GM12878 (cell line): Measurements from ENCODE around the gene IL10. TPM values are rescaled to one million over a fixed set of nuclear protein-coding genes. Genes with fewer than 3 reads are reported as not detected.

Experiments used
- ATAC-seq: fragments of 200-7000 bp; cut with Tn5 transposase; 3 replicates; pipeline ENCODE4 v1.9.1; 2020; ENCODE audit warnings: mild to moderate bottlenecking, moderate library complexity
- BruUV-seq: library from RNA; stranded (reverse); fragments of 400-500 nt; replicated peaks from 2 replicates; lab custom pipeline; 2021; lab: Mats Ljungman, UMichigan
- CTCF ChIA-PET: fragments of 300-600 bp; sonication (Branson Sonifier 250); formaldehyde crosslinking; extraction: SDS; loops from one replicate; lab custom pipeline; 2021; ENCODE audit warnings: inconsistent platforms; lab: Yijun Ruan, JAX
- POLR2A ChIA-PET: fragments of 350-600 bp; formaldehyde crosslinking; extraction: SDS; loops from one replicate; lab custom pipeline; 2021; ENCODE audit warnings: inconsistent platforms; lab: Charles Lee
- RAD21 ChIA-PET: fragments of 300-600 bp; sonication (Branson Sonifier 250); formaldehyde crosslinking; loops from one replicate; lab custom pipeline; 2023; ENCODE audit warnings: antibody characterized with exemption; ENCODE audit not compliant: unreplicated experiment; lab: Charles Lee
- SMC1A ChIA-PET: fragments of 300-600 bp; sonication (Branson Sonifier 250); formaldehyde crosslinking; loops from one replicate; lab custom pipeline; 2023; ENCODE audit not compliant: unreplicated experiment, uncharacterized antibody; lab: Charles Lee
- DNase-seq: peaks from one replicate; pipeline ENCODE4 v3.0.0-alpha.2; 2011; ENCODE audit warnings: low read depth, low spot score
- FAIRE-seq: peaks from 3 replicates; lab custom pipeline; 2011; peaks lifted over from hg19 to GRCh38; lab: Jason Lieb, UNC
- H2AFZ ChIP-seq: 2 replicates; pipeline ENCODE4 v1.6.0; 2011; ENCODE audit warnings: low read depth, low read length, control low read depth; ENCODE audit not compliant: control insufficient read depth
- H3K27ac ChIP-seq: 2 replicates; pipeline ENCODE4 v1.5.1; 2011; ENCODE audit warnings: control low read depth; ENCODE audit not compliant: control insufficient read depth, insufficient read depth
- H3K27me3 ChIP-seq, 2 experiments: replicated peaks in 1 of 2; 2 replicates each; pipeline versions ENCODE4 v1.6.0 to v1.6.1; 2011; ENCODE audit warnings: low read length in 1 of 2; ENCODE audit not compliant: control insufficient read depth in 2 of 2, insufficient read depth in 2 of 2
- H3K36me3 ChIP-seq, 2 experiments: 2 replicates each; pipeline ENCODE4 v1.5.1; 2011; ENCODE audit warnings: low read length in 1 of 2; ENCODE audit not compliant: control insufficient read depth in 2 of 2, insufficient read depth in 2 of 2
- H3K4me1 ChIP-seq: 2 replicates; pipeline ENCODE4 v1.6.1; 2011; ENCODE audit warnings: mild to moderate bottlenecking, low read length, moderate library complexity, mixed read lengths; ENCODE audit not compliant: control insufficient read depth, insufficient read depth
- H3K4me2 ChIP-seq: 2 replicates; pipeline ENCODE4 v1.6.0; 2011; ENCODE audit warnings: control low read depth; ENCODE audit not compliant: control insufficient read depth, insufficient read depth
- H3K4me3 ChIP-seq: fragments of 200-600 bp; sonication (generic); 2 replicates; pipeline ENCODE4 v1.5.1; 2016
- H3K79me2 ChIP-seq: 2 replicates; pipeline ENCODE4 v1.6.0; 2011; ENCODE audit warnings: low read length; ENCODE audit not compliant: control insufficient read depth, insufficient read depth
- H3K9ac ChIP-seq: 2 replicates; pipeline ENCODE4 v1.8.0; 2011; ENCODE audit warnings: low read length, control low read depth, mixed read lengths; ENCODE audit not compliant: control insufficient read depth, insufficient read depth
- H3K9me3 ChIP-seq: replicated peaks from 3 replicates; pipeline ENCODE4 v1.5.1; 2011; ENCODE audit warnings: mild to moderate bottlenecking, low read length; ENCODE audit not compliant: control insufficient read depth, insufficient read depth
- H4K20me1 ChIP-seq: 2 replicates; pipeline ENCODE4 v1.6.0; 2011; ENCODE audit not compliant: control insufficient read depth, insufficient read depth
- CREM ChIP-seq: IDR thresholded peaks from 2 replicates; pipeline ENCODE4 v1.6.1; 2014; ENCODE audit warnings: antibody characterized with exemption, low read depth
- FOXK2 ChIP-seq: fragments of 450-650 bp; IDR thresholded peaks from 2 replicates; pipeline ENCODE4 v1.6.1; 2017; ENCODE audit warnings: mild to moderate bottlenecking, moderate library complexity
- NFYB ChIP-seq: IDR thresholded peaks from 2 replicates; pipeline ENCODE4 v1.6.1; 2011; ENCODE audit warnings: low read depth, mild to moderate bottlenecking, low read length, improper control_type of control experiment, moderate library complexity; ENCODE audit not compliant: insufficient read depth
- POLR2A ChIP-seq: IDR thresholded peaks from 2 replicates; pipeline ENCODE4 v1.6.1; 2011; ENCODE audit warnings: low read depth, mild to moderate bottlenecking, low read length
- POLR2AphosphoS2 ChIP-seq: IDR thresholded peaks from 2 replicates; pipeline ENCODE4 v1.6.1; 2011; ENCODE audit warnings: low read depth, mild to moderate bottlenecking, low read length, improper control_type of control experiment, moderate library complexity
- SPI1 ChIP-seq: IDR thresholded peaks from 2 replicates; pipeline ENCODE4 v1.6.1; 2011; ENCODE audit warnings: low read depth, mild to moderate bottlenecking, low read length, moderate library complexity, borderline replicate concordance; ENCODE audit not compliant: insufficient read depth
- SREBF1 ChIP-seq: IDR thresholded peaks from 2 replicates; pipeline ENCODE4 v1.6.1; 2012; ENCODE audit warnings: mild to moderate bottlenecking, low read length
- ZNF207 ChIP-seq: fragments of 450-650 bp; IDR thresholded peaks from 2 replicates; pipeline ENCODE4 v1.6.1; 2014; ENCODE audit warnings: antibody characterized with exemption, mild to moderate bottlenecking, borderline replicate concordance
- WGBS: methylation state at CpG from one replicate; pipeline ENCODE4 v1.1.6; 2016; ENCODE audit warnings: low lambda C conversion rate; ENCODE audit not compliant: insufficient replicate concordance, insufficient coverage; ENCODE audit errors: missing lambda C conversion rate; 5-methylcytosine and 5-hydroxymethylcytosine counted together
- in situ Hi-C: fragments of 300-500 bp; cut with MboI; formaldehyde crosslinking; loops from 9 replicates; pipeline ENCODE4 v1.14.3; 2018; ENCODE audit warnings: mixed read lengths
- intact Hi-C: fragments of 100-400 bp; cut with micrococcal nuclease; formaldehyde crosslinking; loops from one replicate; pipeline ENCODE4 v1.14.2; 2022; ENCODE audit not compliant: unreplicated experiment
- polyA plus RNA-seq, 11 experiments: library from polyadenylated mRNA; depleted of rRNA in 4 of 11; unstranded in 6 of 11; stranded (reverse) in 5 of 11; fragments of >200 nt; fragmentation: Nextera tagmentation in 4 of 11; fragmentation: Illumina TruSeq in 1 of 11; extraction: Ambion mirVana in 4 of 11; extraction: Trizol in 1 of 11; gene quantifications; 1 replicate in 1 of 11; 2 replicates in 10 of 11; pipeline versions ENCODE4 v1.2.1 to v1.2.3, GENCODE V29; 2011 to 2016; ENCODE audit warnings: inconsistent platforms in 2 of 11, missing spikeins in 2 of 11, low read depth in 1 of 11
- total RNA-seq, 4 experiments: library from RNA; depleted of rRNA in 3 of 4; stranded (reverse); fragments of >200 nt in 3 of 4; fragmentation: Illumina TruSeq in 1 of 4; extraction: Trizol in 1 of 4; gene quantifications; 2 replicates each; pipeline versions ENCODE4 v1.2.1 to v1.2.3, GENCODE V29; 2013 to 2021

The IL10 gene
- total and polyA plus RNA-seq, 10 of the 15 experiments (the other 5 are each of a cell fraction or from before 2014, with no cell fraction given) = 0.34 to 5.0 (median 1.1) TPM

DNA sequence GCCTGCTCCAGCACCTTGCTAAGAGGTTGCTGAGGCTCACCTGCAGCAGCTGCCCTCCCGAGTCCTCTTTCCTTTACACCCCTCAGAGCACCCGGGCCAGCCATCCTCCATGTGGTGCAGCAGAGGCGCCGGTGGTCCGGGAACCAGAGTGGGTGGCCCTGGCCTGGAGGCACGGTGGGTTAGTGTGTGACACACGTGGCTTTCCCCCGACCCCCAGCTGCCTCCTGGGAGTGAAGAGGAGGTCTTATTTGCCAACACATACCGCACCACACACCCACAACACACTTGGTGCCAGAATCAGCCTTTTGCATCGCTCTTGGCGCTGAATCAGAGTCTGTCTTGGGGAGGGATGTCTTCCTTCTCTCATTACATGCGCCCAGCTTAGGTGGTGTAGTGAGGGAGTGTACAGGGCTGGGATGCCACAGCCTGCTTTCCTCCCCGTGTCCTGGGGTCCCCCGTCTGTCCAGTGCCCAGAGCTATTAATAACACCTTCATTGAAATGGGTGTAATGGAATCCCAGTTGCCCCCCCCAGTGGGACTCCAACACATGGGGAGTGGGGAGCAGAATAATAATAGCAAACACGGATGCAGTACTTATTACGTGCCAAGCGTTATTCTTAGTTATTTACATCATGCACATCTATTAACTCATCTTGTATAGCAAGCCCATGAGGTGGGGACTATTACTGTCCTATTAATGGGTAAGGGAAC, 49.4 kb downstream of the IL10 start:
- no peaks in the 10 kb centered on the region for H3K27me3 ChIP-seq
- TF ChIP-seq SPI1 = no peak
- peak; percentile 29; the same call in 1 of the 2 replicates for TF ChIP-seq POLR2A
- FAIRE-seq (no peak), DNase-seq (no peak), ATAC-seq (no peak)
- SMC1A ChIA-PET = interaction anchor here (0.9 to 5.0 kb wide), 5 partner anchors 10 to 92 kb away, joined by 3 to 36 read pairs (median 4); no protein-coding TSS in a partner anchor
- peaks cover 65% of the 10 kb centered on the region for H3K79me2 ChIP-seq
- BruUV-seq = no TSS peak
- H3K4me3 ChIP-seq = no peak overlapping the region
- no peak overlapping the region for H2AFZ ChIP-seq
- H3K36me3 ChIP-seq = no peaks in the 10 kb centered on the region; a peak in 3 of 4 replicates
- H3K9me3 ChIP-seq = no peaks in the 10 kb centered on the region
- no peak overlapping the region for H3K27ac ChIP-seq
- H3K9ac ChIP-seq = no peak overlapping the region
- H3K4me1 ChIP-seq = peaks cover 51% of the 10 kb centered on the region
- WGBS = 85% methylated on average over 17 of the region's 17 CpGs
- no peaks in the 10 kb centered on the region for H4K20me1 ChIP-seq
- no peak overlapping the region for H3K4me2 ChIP-seq
- RAD21 ChIA-PET = interaction anchor here (0.9 to 4.6 kb wide), 3 partner anchors 13 to 113 kb away, joined by 3 to 25 read pairs (median 4); no protein-coding TSS in a partner anchor
- in situ Hi-C loops (no loop called here), intact Hi-C loops (loop anchor here (10.0 kb wide), 1 partner anchor 88 kb away; the partner anchor contains the start of gene DYRK3)
- CTCF ChIA-PET = interaction anchor here (0.9 to 20.3 kb wide), 7 partner anchors 10 to 190 kb away, joined by 3 to 805 read pairs (median 7); no protein-coding TSS in a partner anchor
- POLR2A ChIA-PET = interaction anchor here (0.9 kb wide), 1 partner anchor 110 kb away, joined by 13 read pairs; the partner anchor contains the start of gene EIF2D

DNA sequence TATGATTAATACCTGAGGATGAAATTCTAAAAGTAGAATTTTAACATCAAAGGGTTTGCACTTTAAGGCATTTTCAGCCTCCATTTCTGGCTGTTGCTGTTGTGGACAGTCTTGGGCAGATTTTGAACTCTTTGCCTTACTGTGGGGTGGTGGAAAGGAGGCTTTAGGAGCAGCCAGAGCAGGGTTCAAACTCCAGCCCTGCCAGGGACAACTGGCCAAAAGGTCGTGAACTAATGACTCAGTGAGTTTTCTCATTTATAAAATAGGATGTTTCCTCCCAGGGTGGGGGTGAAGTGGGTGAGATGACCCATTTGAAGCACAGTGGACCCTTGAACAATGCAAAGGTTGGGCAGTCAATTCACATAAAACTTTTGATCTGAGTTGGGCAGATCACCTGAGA, 50.8 kb downstream of the IL10 start:
- H3K4me1 ChIP-seq = peaks cover 61% of the 10 kb centered on the region
- WGBS = 100% methylated on average over 1 of the region's 1 CpG

More for the DNA sequence above, 50.8 kb downstream of the IL10 start:
- Histone ChIP-seq H3K27me3 (no peaks in the 10 kb centered on the region), H3K79me2 (peaks cover 61% of the 10 kb centered on the region), H3K4me2 (no peak overlapping the region), H3K9ac (no peak overlapping the region), H4K20me1 (no peaks in the 10 kb centered on the region), H3K36me3 (no peaks in the 10 kb centered on the region; a peak in 3 of 4 replicates), H3K27ac (no peak overlapping the region), H3K9me3 (no peaks in the 10 kb centered on the region), H3K4me3 (no peak overlapping the region), H2AFZ (no peak overlapping the region)
- TF ChIP-seq SPI1 (no peak), CREM (no peak), SREBF1 (no peak), ZNF207 (no peak), POLR2AphosphoS2 (no peak), NFYB (no peak), FOXK2 (no peak)
- ChIA-PET CTCF (interaction anchor here (1.1 to 20.3 kb wide), 6 partner anchors 13 to 261 kb away, joined by 3 to 805 read pairs (median 12); no protein-coding TSS in a partner anchor), SMC1A (interaction anchor here (0.6 to 8.4 kb wide), 8 partner anchors 12 to 207 kb away, joined by 3 to 67 read pairs (median 6); no protein-coding TSS in a partner anchor), POLR2A (interaction anchor here (1.1 to 1.2 kb wide), 2 partner anchors 81 to 211 kb away, joined by 3 read pairs; no protein-coding TSS in a partner anchor), RAD21 (interaction anchor here (1.1 to 3.4 kb wide), 4 partner anchors 13 to 86 kb away, joined by 4 to 19 read pairs (median 10); partner anchors contain the start of gene DYRK3)
- ATAC-seq (no peak), FAIRE-seq (no peak), DNase-seq (no peak)
- no TSS peak for BruUV-seq
- in situ Hi-C loops (no loop called here), intact Hi-C loops (loop anchor here (10.0 kb wide), 1 partner anchor 87 kb away; the partner anchor contains the start of gene DYRK3)
